Keratinocyte (primary cell): ENCODE data around the gene RUNX1. TPM values are rescaled to one million over a fixed set of nuclear protein-coding genes. Genes with fewer than 3 reads are reported as not detected.
A peak's percentile ranks its signal among the peaks of the same experiment; 100 is the strongest.

ENCODE experiments used
- DNase-seq: peaks from one replicate; pipeline ENCODE4 v3.0.0-alpha.2; 2011; ENCODE audit warnings: low read depth, missing footprints, low spot score
- FAIRE-seq: peaks from 2 replicates; lab custom pipeline; 2011; peaks lifted over from hg19 to GRCh38; lab: Jason Lieb, UNC
- H2AFZ ChIP-seq: 2 replicates; pipeline ENCODE4 v1.6.0; 2012; ENCODE audit warnings: low read length, control low read depth, inconsistent platforms; ENCODE audit not compliant: control insufficient read depth
- H3K27ac ChIP-seq: 2 replicates; pipeline ENCODE4 v1.5.1; 2011; ENCODE audit warnings: low read length; ENCODE audit not compliant: control insufficient read depth, insufficient read depth
- H3K27me3 ChIP-seq: 3 replicates; pipeline ENCODE4 v1.6.0; 2011; ENCODE audit warnings: low read length; ENCODE audit not compliant: control insufficient read depth, insufficient read depth; ENCODE audit errors: extremely low read depth
- H3K36me3 ChIP-seq, 2 experiments: 2 replicates in 1 of 2; 3 replicates in 1 of 2; pipeline ENCODE4 v1.5.1; 2011; ENCODE audit warnings: low read length in 2 of 2, mild to moderate bottlenecking in 1 of 2; ENCODE audit not compliant: control insufficient read depth in 2 of 2, insufficient read depth in 2 of 2; ENCODE audit errors: extremely low read depth in 1 of 2
- H3K4me1 ChIP-seq: 3 replicates; pipeline ENCODE4 v1.5.1; 2011; ENCODE audit warnings: low read length; ENCODE audit not compliant: control insufficient read depth, insufficient read depth; ENCODE audit errors: extremely low read depth
- H3K4me2 ChIP-seq: 3 replicates; pipeline ENCODE4 v1.6.0; 2011; ENCODE audit warnings: low read depth, low read length; ENCODE audit not compliant: control insufficient read depth, insufficient read depth; ENCODE audit errors: extremely low read depth
- H3K4me3 ChIP-seq, 3 experiments: fragments of 200-600 bp in 1 of 3; sonication (generic) in 1 of 3; 2 replicates in 2 of 3; 3 replicates in 1 of 3; pipeline ENCODE4 v1.5.1; 2011 to 2016; ENCODE audit warnings: low read length in 3 of 3, mild to moderate bottlenecking in 3 of 3, control low read depth in 2 of 3, inconsistent platforms in 1 of 3, low read depth in 1 of 3, mixed read lengths in 1 of 3, mixed run types in 1 of 3, moderate library complexity in 1 of 3; ENCODE audit not compliant: control insufficient read depth in 2 of 3, insufficient read depth in 2 of 3; ENCODE audit errors: extremely low read depth in 1 of 3
- H3K79me2 ChIP-seq: 2 replicates; pipeline ENCODE4 v1.6.0; 2012; ENCODE audit warnings: low read length; ENCODE audit not compliant: control insufficient read depth, insufficient read depth
- H3K9ac ChIP-seq: 3 replicates; pipeline ENCODE4 v1.6.0; 2011; ENCODE audit warnings: low read length; ENCODE audit not compliant: control insufficient read depth, insufficient read depth; ENCODE audit errors: extremely low read depth
- H3K9me1 ChIP-seq: 3 replicates; pipeline ENCODE4 v1.6.0; 2011; ENCODE audit warnings: low read length; ENCODE audit not compliant: control insufficient read depth, insufficient read depth; ENCODE audit errors: extremely low read depth
- H3K9me3 ChIP-seq: 2 replicates; pipeline ENCODE4 v1.5.1; 2012; ENCODE audit warnings: low read depth, low read length; ENCODE audit not compliant: control insufficient read depth
- H4K20me1 ChIP-seq: 3 replicates; pipeline ENCODE4 v1.6.0; 2011; ENCODE audit warnings: low read length; ENCODE audit not compliant: control insufficient read depth, insufficient read depth; ENCODE audit errors: extremely low read depth
- CTCF ChIP-seq, 3 experiments: IDR thresholded peaks in 1 of 3; conservative IDR thresholded peaks in 1 of 3; optimal IDR thresholded peaks in 1 of 3; 2 replicates in 2 of 3; 3 replicates in 1 of 3; pipeline versions ENCODE3 to v1.5.1; 2011; ENCODE audit warnings: low read length in 3 of 3, mild to moderate bottlenecking in 3 of 3, moderate library complexity in 2 of 3, control low read depth in 1 of 3, inconsistent platforms in 1 of 3; ENCODE audit not compliant: insufficient read depth in 2 of 3; ENCODE audit errors: extremely low read depth in 1 of 3
- EZH2 ChIP-seq: IDR thresholded peaks from one replicate; pipeline ENCODE4 v1.6.1; 2012; ENCODE audit warnings: inconsistent platforms, mild to moderate bottlenecking, low read length, moderate library complexity
- dilution Hi-C: fragments of 300-500 bp; cut with MboI; formaldehyde crosslinking; loops from one replicate; pipeline ENCODE4 v1.7.0; 2020; ENCODE audit warnings: low sequenced_read_pairs; ENCODE audit not compliant: extremely low pct_ligation_motif_present
- polyA plus RNA-seq, 5 experiments: library from polyadenylated mRNA; depleted of rRNA in 3 of 5; stranded (reverse) in 3 of 5; stranded (forward) in 1 of 5; unstranded in 1 of 5; fragments of >200 nt; gene quantifications; 1 replicate in 1 of 5; 2 replicates in 3 of 5; 3 replicates in 1 of 5; pipeline versions ENCODE4 v1.2.1 to v1.2.3, GENCODE V29; 2011 to 2012; ENCODE audit warnings: missing spikeins in 2 of 5, low read depth in 1 of 5, low replicate concordance in 1 of 5

Gene RUNX1
- polyA plus RNA-seq, 1 donor (not counting 4 experiments of a cell fraction or from before 2014, with no cell fraction given), result 44.9 TPM

- Histone ChIP-seq H3K9ac (no peak overlapping the region), H3K4me1 (no peaks in the 10 kb centered on the region), H3K4me3 (no peak overlapping the region), H3K9me3 (peaks cover 4% of the 10 kb centered on the region), H3K9me1 (no peaks in the 10 kb centered on the region), H2AFZ (no peak overlapping the region), H3K36me3 (no peaks in the 10 kb centered on the region), H3K79me2 (no peaks in the 10 kb centered on the region), H3K4me2 (no peak overlapping the region), H3K27me3 (no peaks in the 10 kb centered on the region), H4K20me1 (no peaks in the 10 kb centered on the region), H3K27ac (no peak overlapping the region)
- no peak for DNase-seq
- TF ChIP-seq CTCF (optimal IDR thresholded peaks at IDR 0.05 in 1 of 3, IDR thresholded peaks at IDR 0.05 in 1 of 3, conservative IDR thresholded peaks at IDR 0.05 in 1 of 3; ENCODE audit: extremely low read depth in 1 of 3, insufficient read depth in 2 of 3, low read length in 3 of 3), result no peak
- TF ChIP-seq EZH2, result no peak
- dilution Hi-C loops, result no loop called here
- FAIRE-seq, result peak; percentile 83
These were observed 148.7 kb downstream of the RUNX1 start for GRCh38 chr21:34900376-34900775.

DNA sequence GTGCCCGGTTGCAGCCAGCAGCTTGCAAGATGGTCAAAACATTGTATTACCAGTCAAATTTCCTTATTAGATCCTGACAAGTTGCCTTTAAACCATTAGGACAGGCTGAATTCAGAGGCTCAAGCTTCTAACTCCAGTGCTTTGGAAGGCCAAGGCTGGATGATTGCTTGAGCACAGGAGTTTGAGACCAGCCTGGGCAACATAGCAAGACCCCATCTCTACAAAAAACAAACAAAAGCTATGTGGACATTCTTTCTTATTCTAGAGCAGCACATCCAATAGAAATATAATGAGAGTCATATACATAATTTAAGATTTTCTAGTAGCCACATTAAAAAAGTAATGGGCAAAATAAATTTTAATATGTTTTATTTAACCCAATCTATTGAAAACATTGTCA, 149.3 kb downstream of the RUNX1 start:
- TF ChIP-seq EZH2 (no peak), CTCF (optimal IDR thresholded peaks at IDR 0.05 in 1 of 3, IDR thresholded peaks at IDR 0.05 in 1 of 3, conservative IDR thresholded peaks at IDR 0.05 in 1 of 3; ENCODE audit: extremely low read depth in 1 of 3, insufficient read depth in 2 of 3, low read length in 3 of 3) (no peak)
- H4K20me1 ChIP-seq, result no peaks in the 10 kb centered on the region
- DNase-seq (no peak), FAIRE-seq (no peak)
- H3K79me2 ChIP-seq, result no peaks in the 10 kb centered on the region
- no peaks in the 10 kb centered on the region for H3K27me3 ChIP-seq
- no peak overlapping the region for H3K9ac ChIP-seq
- H3K9me3 ChIP-seq, result peaks cover 4% of the 10 kb centered on the region
- H3K4me1 ChIP-seq, result no peaks in the 10 kb centered on the region
- H3K9me1 ChIP-seq, result no peaks in the 10 kb centered on the region
- no peak overlapping the region for H3K27ac ChIP-seq
- H3K4me2 ChIP-seq, result no peak overlapping the region
- no peak overlapping the region for H2AFZ ChIP-seq
- dilution Hi-C loops, result no loop called here
- no peaks in the 10 kb centered on the region for H3K36me3 ChIP-seq
- no peak overlapping the region for H3K4me3 ChIP-seq
